Activated naive CD4-positive, alpha-beta T cell treated with anti-CD3 and anti-CD28 coated beads for 36 hours (primary cell): Measurements from ENCODE around the gene NLGN4X. TPM values are rescaled to one million over a fixed set of nuclear protein-coding genes. Genes with fewer than 3 reads are reported as not detected.
"Not testable (repeated sequence)": the region's sequence is repeated elsewhere in the genome, so short reads cannot be mapped to it uniquely, and the experiment has no call there.

Experiments
- CTCF ChIA-PET: fragments of 350-600 bp; sonication (Branson Sonifier 250); formaldehyde crosslinking; loops from one replicate; lab custom pipeline; 2021; ENCODE audit warnings: antibody characterized with exemption; lab: Charles Lee
- DNase-seq: peaks from one replicate; pipeline ENCODE4 v3.0.0-alpha.2; 2020
- H3K27ac Mint-ChIP-seq: one replicate; pipeline ENCODE4 v1.8.0; 2021; ENCODE audit warnings: mild to moderate bottlenecking, mixed read lengths
- H3K27me3 Mint-ChIP-seq: one replicate; pipeline ENCODE4 v1.8.0; 2021; ENCODE audit warnings: low read depth, mixed read lengths
- H3K36me3 Mint-ChIP-seq: one replicate; pipeline ENCODE4 v1.8.0; 2021; ENCODE audit warnings: low read depth, mixed read lengths
- H3K4me1 Mint-ChIP-seq: one replicate; pipeline ENCODE4 v1.8.0; 2021; ENCODE audit warnings: low read depth, mixed read lengths
- H3K4me3 Mint-ChIP-seq: one replicate; pipeline ENCODE4 v1.8.0; 2021; ENCODE audit warnings: mild to moderate bottlenecking, moderate library complexity, mixed read lengths
- H3K9me3 Mint-ChIP-seq: one replicate; pipeline ENCODE4 v1.8.0; 2021; ENCODE audit warnings: mixed read lengths
- intact Hi-C: fragments of 100-400 bp; cut with micrococcal nuclease; formaldehyde crosslinking; loops from one replicate; pipeline ENCODE4 v1.15.1; 2023
- total RNA-seq, 2 experiments: library from RNA; stranded (reverse); gene quantifications; one replicate each; pipeline ENCODE4 v1.2.3, GENCODE V29; 2021

NLGN4X gene
- total RNA-seq, 2 experiments from 2014 or later = not detected

DNA sequence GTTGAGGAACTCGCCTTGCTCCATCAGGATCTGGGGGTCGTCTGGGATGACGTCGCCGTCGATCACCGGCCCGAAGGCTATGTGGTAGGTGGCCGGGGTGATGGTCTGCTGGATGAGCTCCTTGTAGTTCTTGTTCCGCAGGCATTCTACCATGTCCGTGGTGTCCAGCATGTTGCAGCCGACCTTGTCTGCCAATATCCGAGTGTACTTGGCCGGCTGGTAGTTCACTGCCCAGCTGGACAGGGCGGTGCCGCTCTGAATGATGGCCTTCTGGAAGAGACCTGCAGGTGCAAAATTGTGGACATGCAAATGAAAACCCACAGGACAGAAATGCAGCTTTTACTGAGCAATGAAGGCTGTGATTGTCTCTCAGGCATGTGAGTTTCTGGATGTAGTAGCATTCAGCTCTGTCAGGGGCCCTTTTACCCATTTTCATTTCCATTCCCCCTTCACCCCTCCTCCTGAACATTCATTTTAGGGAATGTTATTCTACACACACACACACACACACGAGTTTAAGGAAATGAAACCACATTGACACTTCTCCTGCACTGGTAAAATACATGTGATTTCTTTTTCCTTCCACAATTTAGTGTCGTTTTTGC, 325.0 kb downstream of the NLGN4X start:
- H3K9me3 Mint-ChIP-seq, intact Hi-C loops, H3K27ac Mint-ChIP-seq, H3K4me3 Mint-ChIP-seq, DNase-seq, H3K36me3 Mint-ChIP-seq, CTCF ChIA-PET, H3K4me1 Mint-ChIP-seq, H3K27me3 Mint-ChIP-seq: not testable (repeated sequence)

DNA sequence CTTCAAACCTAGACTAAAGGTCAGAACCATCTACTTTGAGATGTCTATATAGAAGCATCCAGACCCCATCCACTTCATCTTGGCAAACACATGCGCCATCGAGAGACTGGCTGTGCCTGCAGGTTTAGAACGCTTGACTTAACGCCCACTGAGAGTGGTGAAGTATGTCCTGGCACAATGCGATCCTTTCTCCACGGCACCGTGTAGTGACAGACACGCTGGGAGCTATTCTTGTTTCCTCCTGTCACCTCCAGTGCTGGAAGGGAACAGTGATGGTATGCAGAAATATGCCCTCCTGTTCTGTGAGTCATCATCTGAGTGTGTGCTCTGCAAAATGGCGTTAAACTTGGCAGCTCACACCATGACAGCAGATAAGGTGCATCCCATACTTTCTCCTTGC, 330.2 kb downstream of the NLGN4X start:
- CTCF ChIA-PET = no interaction called here
- no peaks in the 10 kb centered on the region for H3K4me1 Mint-ChIP-seq

DNA sequence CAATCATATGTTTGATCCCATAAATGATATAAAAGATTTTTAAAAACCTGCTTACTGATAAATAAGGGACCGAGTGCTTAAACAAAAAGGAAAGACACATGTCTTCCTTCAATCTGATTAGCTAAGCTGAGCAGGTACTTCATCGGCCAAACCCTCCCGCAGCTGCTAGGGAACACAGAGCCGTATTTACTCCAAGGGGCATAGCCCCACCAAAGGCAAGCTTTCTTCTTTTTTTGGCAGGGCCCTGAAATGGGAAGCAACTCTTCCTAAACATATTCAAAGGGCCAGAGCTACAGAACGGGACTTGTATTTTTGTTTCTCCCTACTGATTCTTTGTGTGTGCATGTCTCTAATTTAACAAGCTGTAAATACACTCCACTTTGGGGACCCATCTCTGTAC, 337.3 kb downstream of the NLGN4X start:
- DNase-seq = no peak
- Mint-ChIP-seq H3K4me1 (no peaks in the 10 kb centered on the region), H3K4me3 (no peak overlapping the region), H3K9me3 (no peaks in the 10 kb centered on the region), H3K27me3 (no peaks in the 10 kb centered on the region), H3K36me3 (no peaks in the 10 kb centered on the region), H3K27ac (no peak overlapping the region)
- CTCF ChIA-PET = no interaction called here
- intact Hi-C loops = no loop called here

More for the DNA sequence above, 330.2 kb downstream of the NLGN4X start:
- DNase-seq = no peak
- no peaks in the 10 kb centered on the region for H3K36me3 Mint-ChIP-seq
- intact Hi-C loops = no loop called here
- no peaks in the 10 kb centered on the region for H3K9me3 Mint-ChIP-seq
- H3K27me3 Mint-ChIP-seq = no peaks in the 10 kb centered on the region
- H3K4me3 Mint-ChIP-seq = no peak overlapping the region
- no peak overlapping the region for H3K27ac Mint-ChIP-seq

DNA sequence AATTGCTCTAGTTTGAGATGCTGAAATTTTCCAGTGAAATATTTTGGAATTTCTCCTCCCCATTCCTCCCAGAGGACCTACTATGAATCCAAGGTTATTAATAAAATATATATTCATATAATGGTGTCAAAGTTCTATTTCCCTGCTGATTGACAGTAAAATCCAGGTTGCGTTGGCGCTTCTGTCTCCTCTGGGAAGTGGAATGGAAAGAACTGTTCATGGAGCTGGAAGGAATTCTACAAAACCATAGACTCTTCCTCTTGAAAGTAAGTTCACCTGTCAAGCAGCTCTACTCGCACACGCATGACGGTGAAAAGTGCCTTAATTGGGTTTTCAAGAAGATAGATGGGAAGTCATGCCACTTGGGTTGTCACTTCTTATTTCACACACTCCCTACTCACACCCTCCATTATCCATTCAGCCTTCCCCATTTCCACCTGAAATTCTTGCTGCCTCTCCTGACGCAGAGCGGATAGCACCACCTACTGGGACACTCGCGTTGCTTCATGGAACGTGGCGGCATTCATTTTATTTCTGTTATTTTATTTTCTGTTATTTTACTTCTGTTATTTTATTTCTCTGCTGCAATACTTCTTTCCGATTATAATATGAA, 351.6 kb downstream of the NLGN4X start:
- no peaks in the 10 kb centered on the region for H3K36me3 Mint-ChIP-seq
- intact Hi-C loops = no loop called here
- no peaks in the 10 kb centered on the region for H3K27me3 Mint-ChIP-seq
- H3K27ac Mint-ChIP-seq = no peak overlapping the region
- CTCF ChIA-PET = no interaction called here
- no peaks in the 10 kb centered on the region for H3K4me1 Mint-ChIP-seq
- no peaks in the 10 kb centered on the region for H3K9me3 Mint-ChIP-seq
- no peak overlapping the region for H3K4me3 Mint-ChIP-seq
- DNase-seq = no peak

DNA sequence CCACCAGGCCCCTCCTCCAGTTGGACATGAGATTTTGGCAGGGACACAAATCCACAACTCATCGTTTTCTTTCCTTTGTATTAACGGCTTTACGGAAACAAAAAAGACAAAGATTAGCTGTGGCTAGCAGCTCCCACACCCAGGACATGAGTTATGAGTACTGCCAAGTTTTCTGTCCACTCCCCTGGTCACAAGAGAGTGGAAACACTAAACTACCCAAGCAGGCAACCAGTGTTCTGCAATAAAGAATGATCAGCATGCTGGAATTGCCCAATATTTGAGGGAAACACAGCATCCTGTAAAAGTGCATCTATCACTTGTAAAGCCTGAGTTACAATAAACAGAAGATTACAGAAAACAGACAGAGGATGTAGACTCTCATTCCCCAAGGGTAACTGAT, 358.4 kb downstream of the NLGN4X start:
- DNase-seq = no peak
- H3K36me3 Mint-ChIP-seq = no peaks in the 10 kb centered on the region
- H3K27ac Mint-ChIP-seq = no peak overlapping the region
- H3K4me1 Mint-ChIP-seq = no peaks in the 10 kb centered on the region
- CTCF ChIA-PET = no interaction called here
- H3K27me3 Mint-ChIP-seq = no peaks in the 10 kb centered on the region
- H3K4me3 Mint-ChIP-seq = no peak overlapping the region
- peaks cover 2% of the 10 kb centered on the region for H3K9me3 Mint-ChIP-seq
- intact Hi-C loops = no loop called here

DNA sequence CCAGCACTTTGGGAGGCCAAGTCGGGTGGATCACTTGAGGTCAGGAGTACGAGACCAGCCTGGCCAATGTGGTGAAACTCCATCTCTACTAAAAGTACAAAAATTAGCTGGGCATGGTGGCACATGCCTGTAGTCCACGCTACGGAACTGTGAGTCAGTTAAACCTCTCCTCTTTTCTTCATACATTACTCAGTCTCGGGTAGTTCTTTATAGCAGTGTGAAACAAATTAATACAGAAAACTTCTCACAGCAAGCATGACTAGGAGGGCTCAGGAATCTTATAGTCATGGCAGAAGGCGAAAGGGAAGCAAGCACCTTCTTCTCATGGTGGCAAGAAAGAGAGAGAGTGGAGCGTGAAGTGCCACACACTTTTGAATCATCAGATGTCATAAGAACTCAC, 358.9 kb downstream of the NLGN4X start:
- H3K9me3 Mint-ChIP-seq = peaks cover 2% of the 10 kb centered on the region
- H3K27ac Mint-ChIP-seq = no peak overlapping the region
- H3K36me3 Mint-ChIP-seq = no peaks in the 10 kb centered on the region
- CTCF ChIA-PET = no interaction called here
- DNase-seq = no peak
- no peaks in the 10 kb centered on the region for H3K4me1 Mint-ChIP-seq
- H3K4me3 Mint-ChIP-seq = no peak overlapping the region
- intact Hi-C loops = no loop called here
- H3K27me3 Mint-ChIP-seq = no peaks in the 10 kb centered on the region

GRCh38 chrX:5867778-5868177, 360.9 kb downstream of the NLGN4X start:
- no peaks in the 10 kb centered on the region for H3K36me3 Mint-ChIP-seq
- H3K4me3 Mint-ChIP-seq = no peak overlapping the region
- CTCF ChIA-PET = no interaction called here
- intact Hi-C loops = no loop called here
- H3K9me3 Mint-ChIP-seq = peaks cover 2% of the 10 kb centered on the region
- no peak overlapping the region for H3K27ac Mint-ChIP-seq
- H3K27me3 Mint-ChIP-seq = no peaks in the 10 kb centered on the region
- no peak for DNase-seq
- H3K4me1 Mint-ChIP-seq = no peaks in the 10 kb centered on the region

GRCh38 chrX:5857232-5857631, 371.4 kb downstream of the NLGN4X start:
- Mint-ChIP-seq H3K27ac (no peak overlapping the region), H3K4me3 (no peak overlapping the region), H3K27me3 (no peaks in the 10 kb centered on the region), H3K9me3 (no peaks in the 10 kb centered on the region), H3K4me1 (no peaks in the 10 kb centered on the region), H3K36me3 (no peaks in the 10 kb centered on the region)
- CTCF ChIA-PET = no interaction called here
- DNase-seq = no peak
- intact Hi-C loops = no loop called here

DNA sequence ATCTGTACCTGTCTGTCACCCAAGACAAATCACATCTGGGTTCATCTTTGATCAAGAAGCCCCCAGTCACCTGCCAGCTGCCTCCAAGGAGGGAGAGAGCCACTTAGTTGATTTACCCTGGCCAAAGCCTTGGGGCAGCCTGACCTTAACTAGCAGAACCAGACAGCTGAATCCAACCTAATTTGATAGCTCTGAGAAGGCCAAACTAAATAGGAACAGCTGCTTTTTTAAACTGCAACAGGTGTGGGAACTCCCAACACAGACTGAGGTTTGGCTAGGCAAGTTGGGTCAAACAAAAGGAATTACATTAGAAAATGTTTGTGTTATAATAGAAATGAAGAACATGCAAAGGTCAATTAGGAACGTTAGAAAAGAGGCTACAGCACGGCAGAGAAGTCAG, 375.7 kb downstream of the NLGN4X start:
- no peaks in the 10 kb centered on the region for H3K4me1 Mint-ChIP-seq
- no peaks in the 10 kb centered on the region for H3K27me3 Mint-ChIP-seq
- no peaks in the 10 kb centered on the region for H3K9me3 Mint-ChIP-seq
- H3K4me3 Mint-ChIP-seq = no peak overlapping the region
- intact Hi-C loops = no loop called here
- CTCF ChIA-PET = no interaction called here
- H3K36me3 Mint-ChIP-seq = no peaks in the 10 kb centered on the region
- no peak overlapping the region for H3K27ac Mint-ChIP-seq
- no peak for DNase-seq

- Mint-ChIP-seq H3K27ac (no peak overlapping the region), H3K27me3 (no peaks in the 10 kb centered on the region), H3K4me1 (no peaks in the 10 kb centered on the region), H3K4me3 (no peak overlapping the region), H3K9me3 (peaks cover 2% of the 10 kb centered on the region), H3K36me3 (no peaks in the 10 kb centered on the region)
- intact Hi-C loops = no loop called here
- no peak for DNase-seq
- CTCF ChIA-PET = no interaction called here
These were observed 386.1 kb downstream of the NLGN4X start for GRCh38 chrX:5842601-5843000.
